Caco-2 (cell line): Measurements from ENCODE around the gene MARCHF9. TPM values are rescaled to one million over a fixed set of nuclear protein-coding genes. Genes with fewer than 3 reads are reported as not detected.
A peak's percentile ranks its signal among the peaks of the same experiment; 100 is the strongest.

Experiments
- BruUV-seq: library from RNA; stranded (reverse); fragments of 400-500 nt; replicated peaks from 2 replicates; lab custom pipeline; 2021; lab: Mats Ljungman, UMichigan
- CTCF ChIA-PET: fragments of 300-600 bp; sonication (Branson Sonifier 250); formaldehyde crosslinking; loops from one replicate; lab custom pipeline; 2022; ENCODE audit warnings: antibody characterized with exemption; lab: Charles Lee
- POLR2A ChIA-PET: fragments of 300-600 bp; sonication (Branson Sonifier 250); formaldehyde crosslinking; loops from one replicate; lab custom pipeline; 2022; ENCODE audit warnings: antibody characterized with exemption; lab: Charles Lee
- DNase-seq, 2 experiments: peaks; one replicate each; pipeline versions ENCODE4 v3.0.0 to v3.0.0-alpha.2; 2020 to 2022
- H3K27me3 ChIP-seq: replicated peaks from 2 replicates; pipeline ENCODE4 v1.6.0; 2011; ENCODE audit warnings: low read length; ENCODE audit not compliant: control insufficient read depth, insufficient read depth
- H3K36me3 ChIP-seq: 2 replicates; pipeline ENCODE4 v1.5.1; 2011; ENCODE audit warnings: low read length; ENCODE audit not compliant: control insufficient read depth, insufficient read depth
- H3K4me1 ChIP-seq: fragments of 250-450 bp; sonication (Bioruptor Pico); 2 replicates; pipeline ENCODE4 v1.5.1; 2020; ENCODE audit warnings: mild to moderate bottlenecking
- H3K4me3 ChIP-seq: 2 replicates; pipeline ENCODE4 v1.5.1; 2011; ENCODE audit warnings: low read depth, mild to moderate bottlenecking, control low read depth, low read length
- H3K9me3 ChIP-seq: fragments of 250-450 bp; sonication (Bioruptor Pico); 2 replicates; pipeline ENCODE4 v1.5.1; 2020; ENCODE audit warnings: mild to moderate bottlenecking, moderate library complexity
- H3K27ac Mint-ChIP-seq: one replicate; pipeline ENCODE4 v1.8.0; 2022; ENCODE audit warnings: mixed read lengths; ENCODE audit not compliant: unreplicated experiment
- H3K27me3 Mint-ChIP-seq: one replicate; pipeline ENCODE4 v1.8.0; 2022; ENCODE audit warnings: mixed read lengths; ENCODE audit not compliant: insufficient read depth, unreplicated experiment
- H3K36me3 Mint-ChIP-seq: one replicate; pipeline ENCODE4 v1.8.0; 2022; ENCODE audit warnings: mild to moderate bottlenecking, mixed read lengths; ENCODE audit not compliant: insufficient read depth, unreplicated experiment
- H3K4me1 Mint-ChIP-seq: one replicate; pipeline ENCODE4 v1.8.0; 2022; ENCODE audit warnings: low read depth, mixed read lengths; ENCODE audit not compliant: unreplicated experiment
- H3K4me3 Mint-ChIP-seq: one replicate; pipeline ENCODE4 v1.8.0; 2022; ENCODE audit warnings: mild to moderate bottlenecking, moderate library complexity, mixed read lengths; ENCODE audit not compliant: unreplicated experiment
- H3K9me3 Mint-ChIP-seq: one replicate; pipeline ENCODE4 v1.8.0; 2022; ENCODE audit warnings: mixed read lengths; ENCODE audit not compliant: unreplicated experiment
- intact Hi-C: fragments of 100-400 bp; cut with micrococcal nuclease; formaldehyde crosslinking; loops from one replicate; pipeline ENCODE4 v1.10.0; 2022; ENCODE audit not compliant: unreplicated experiment
- total RNA-seq: library from RNA; stranded (reverse); gene quantifications from 2 replicates; pipeline ENCODE4 v1.2.3, GENCODE V29; 2022
- TF ChIP-seq, protein P1 (sequence below), 2 experiments: fragments of 200-600 bp in 1 of 2; IDR thresholded peaks; 1 replicate in 1 of 2; 2 replicates in 1 of 2; pipeline versions ENCODE4 v1.5.1 to v1.8.0; 2011 to 2022; ENCODE audit warnings: antibody characterized with exemption in 1 of 2, control low read depth in 1 of 2, inconsistent platforms in 1 of 2, low read depth in 1 of 2, low read length in 1 of 2, mild to moderate bottlenecking in 1 of 2, moderate library complexity in 1 of 2; ENCODE audit not compliant: insufficient read depth in 1 of 2, severe bottlenecking in 1 of 2, unreplicated experiment in 1 of 2

The MARCHF9 gene
- total RNA-seq, 1 experiment from 2014 or later = 11.0 TPM

DNA sequence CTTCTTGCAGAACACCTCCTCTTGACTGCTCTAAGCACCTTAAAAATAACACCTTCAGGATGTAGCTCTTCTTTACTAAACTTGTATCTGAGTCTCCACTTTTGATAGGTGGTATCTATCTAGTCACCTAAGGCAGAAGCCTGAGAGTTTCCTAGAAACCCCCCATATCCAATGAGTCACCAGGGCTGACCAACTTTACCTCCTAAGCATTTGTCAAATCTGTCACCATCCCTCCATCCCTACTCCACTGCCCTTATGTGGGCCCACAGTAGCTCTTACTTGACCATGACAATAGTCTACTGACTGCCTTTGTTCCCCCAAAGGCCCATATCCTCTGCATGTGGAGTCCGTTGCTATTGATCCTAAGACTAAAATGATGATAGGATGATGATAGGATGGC, 47.7 kb downstream of the MARCHF9 start:
- no peaks in the 10 kb centered on the region for H3K9me3 Mint-ChIP-seq
- H3K4me3 Mint-ChIP-seq = no peak overlapping the region
- H3K4me1 Mint-ChIP-seq = no peaks in the 10 kb centered on the region
- intact Hi-C loops = loop anchor here (1.0 kb wide), 1 partner anchor 103 kb away; no protein-coding TSS in a partner anchor
- H3K36me3 ChIP-seq = no peaks in the 10 kb centered on the region
- H3K27ac Mint-ChIP-seq = no peak overlapping the region
- ChIA-PET POLR2A (no interaction called here), CTCF (interaction anchor here (1.0 to 2.6 kb wide), 2 partner anchors 94 to 104 kb away, joined by 4 to 16 read pairs; no protein-coding TSS in a partner anchor)
- no peaks in the 10 kb centered on the region for H3K9me3 ChIP-seq
- H3K27me3 Mint-ChIP-seq = no peaks in the 10 kb centered on the region
- no peak overlapping the region for H3K4me3 ChIP-seq
- DNase-seq = no peak
- no TSS peak for BruUV-seq
- no peaks in the 10 kb centered on the region for H3K27me3 ChIP-seq
- H3K4me1 ChIP-seq = no peaks in the 10 kb centered on the region
- TF ChIP-seq, protein P1, sequence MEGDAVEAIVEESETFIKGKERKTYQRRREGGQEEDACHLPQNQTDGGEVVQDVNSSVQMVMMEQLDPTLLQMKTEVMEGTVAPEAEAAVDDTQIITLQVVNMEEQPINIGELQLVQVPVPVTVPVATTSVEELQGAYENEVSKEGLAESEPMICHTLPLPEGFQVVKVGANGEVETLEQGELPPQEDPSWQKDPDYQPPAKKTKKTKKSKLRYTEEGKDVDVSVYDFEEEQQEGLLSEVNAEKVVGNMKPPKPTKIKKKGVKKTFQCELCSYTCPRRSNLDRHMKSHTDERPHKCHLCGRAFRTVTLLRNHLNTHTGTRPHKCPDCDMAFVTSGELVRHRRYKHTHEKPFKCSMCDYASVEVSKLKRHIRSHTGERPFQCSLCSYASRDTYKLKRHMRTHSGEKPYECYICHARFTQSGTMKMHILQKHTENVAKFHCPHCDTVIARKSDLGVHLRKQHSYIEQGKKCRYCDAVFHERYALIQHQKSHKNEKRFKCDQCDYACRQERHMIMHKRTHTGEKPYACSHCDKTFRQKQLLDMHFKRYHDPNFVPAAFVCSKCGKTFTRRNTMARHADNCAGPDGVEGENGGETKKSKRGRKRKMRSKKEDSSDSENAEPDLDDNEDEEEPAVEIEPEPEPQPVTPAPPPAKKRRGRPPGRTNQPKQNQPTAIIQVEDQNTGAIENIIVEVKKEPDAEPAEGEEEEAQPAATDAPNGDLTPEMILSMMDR (IDR thresholded peaks at IDR 0.05; ENCODE audit: insufficient read depth in 1 of 2, low read depth in 1 of 2, low read length in 1 of 2, severe bottlenecking in 1 of 2, unreplicated experiment in 1 of 2) = no peak
- H3K36me3 Mint-ChIP-seq = peaks cover 20% of the 10 kb centered on the region

DNA sequence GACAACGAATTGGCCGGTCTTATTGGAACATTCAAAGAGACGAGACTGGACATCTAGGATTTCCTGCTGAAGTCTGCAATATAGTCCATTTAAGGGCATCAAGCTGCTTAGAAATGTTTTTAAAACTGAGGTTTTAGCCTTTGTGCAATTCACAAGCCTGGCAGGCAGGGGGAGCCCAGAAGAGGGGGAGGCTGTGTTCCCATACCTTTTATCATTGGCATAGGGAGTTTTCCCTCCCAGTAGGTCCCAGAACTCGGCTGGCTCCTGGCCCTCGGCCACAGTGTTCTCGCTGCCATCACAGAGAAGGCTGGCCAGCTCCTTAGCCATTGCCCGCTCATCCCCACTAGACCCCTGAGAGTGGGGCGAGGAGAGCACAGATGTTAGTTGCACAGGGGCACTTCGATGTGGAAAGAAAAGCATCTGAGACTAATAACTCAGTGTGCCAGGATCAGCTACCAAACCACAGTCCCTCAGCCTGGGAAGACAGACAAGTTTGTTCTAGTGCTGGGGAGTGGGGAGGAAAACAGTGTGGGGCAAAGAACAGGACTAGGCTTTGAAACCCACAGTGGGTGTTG, 48.5 kb downstream of the MARCHF9 start:
- H3K36me3 Mint-ChIP-seq = peaks cover 14% of the 10 kb centered on the region
- no peaks in the 10 kb centered on the region for H3K27me3 Mint-ChIP-seq
- no peak overlapping the region for H3K4me3 Mint-ChIP-seq
- no peaks in the 10 kb centered on the region for H3K4me1 Mint-ChIP-seq
- H3K4me1 ChIP-seq = no peaks in the 10 kb centered on the region
- no TSS peak for BruUV-seq
- no peaks in the 10 kb centered on the region for H3K9me3 Mint-ChIP-seq
- TF ChIP-seq, protein P1 (IDR thresholded peaks at IDR 0.05; ENCODE audit: insufficient read depth in 1 of 2, low read depth in 1 of 2, low read length in 1 of 2, severe bottlenecking in 1 of 2, unreplicated experiment in 1 of 2) = peak; percentile 59 to 83
- H3K27ac Mint-ChIP-seq = no peak overlapping the region
- ChIA-PET POLR2A (no interaction called here), CTCF (interaction anchor here (0.7 to 2.6 kb wide), 3 partner anchors 93 to 116 kb away, joined by 3 to 16 read pairs (median 4); no protein-coding TSS in a partner anchor)
- intact Hi-C loops = loop anchor here (1.0 kb wide), 1 partner anchor 102 kb away; no protein-coding TSS in a partner anchor
- no peak overlapping the region for H3K4me3 ChIP-seq
- H3K9me3 ChIP-seq = no peaks in the 10 kb centered on the region
- DNase-seq = peak in 1 of 2 experiments; percentile 47
- H3K36me3 ChIP-seq = no peaks in the 10 kb centered on the region
- H3K27me3 ChIP-seq = no peaks in the 10 kb centered on the region

DNA sequence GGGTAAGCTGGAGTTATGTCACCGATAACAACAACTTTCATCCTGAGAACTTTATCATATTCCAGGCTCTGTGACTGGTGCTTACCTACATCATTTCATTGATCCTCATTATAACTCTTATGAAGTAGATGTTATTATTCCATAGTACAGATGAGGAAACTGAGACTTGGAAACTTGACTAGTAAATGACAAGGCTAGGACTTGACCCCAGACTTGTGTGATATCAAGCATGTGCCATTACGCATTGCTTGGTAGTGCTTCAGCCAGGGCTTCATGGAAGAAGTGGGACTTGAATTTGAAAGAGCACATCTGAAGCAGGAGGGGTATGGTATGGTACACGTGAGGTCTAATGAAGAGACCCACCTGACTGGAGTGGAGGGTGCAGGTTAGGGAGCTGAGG, 51.8 kb downstream of the MARCHF9 start:
- ChIA-PET CTCF (no interaction called here), POLR2A (no interaction called here)
- Histone ChIP-seq H3K27me3 (no peaks in the 10 kb centered on the region), H3K9me3 (no peaks in the 10 kb centered on the region), H3K4me3 (no peak overlapping the region), H3K36me3 (no peaks in the 10 kb centered on the region), H3K4me1 (no peaks in the 10 kb centered on the region)
- intact Hi-C loops = no loop called here
- TF ChIP-seq, protein P1 (IDR thresholded peaks at IDR 0.05; ENCODE audit: insufficient read depth in 1 of 2, low read depth in 1 of 2, low read length in 1 of 2, severe bottlenecking in 1 of 2, unreplicated experiment in 1 of 2) = no peak
- Mint-ChIP-seq H3K36me3 (peaks cover 6% of the 10 kb centered on the region), H3K4me3 (no peak overlapping the region), H3K27ac (no peak overlapping the region), H3K9me3 (no peaks in the 10 kb centered on the region), H3K4me1 (no peaks in the 10 kb centered on the region), H3K27me3 (no peaks in the 10 kb centered on the region)
- no TSS peak for BruUV-seq
- DNase-seq = no peak
